PC-9 (cell line): ENCODE data around the gene STRIP2. TPM values are rescaled to one million over a fixed set of nuclear protein-coding genes. Genes with fewer than 3 reads are reported as not detected.
A peak's percentile ranks its signal among the peaks of the same experiment; 100 is the strongest.

Experiments
- BruUV-seq: library from RNA; stranded (reverse); fragments of 400-500 nt; replicated peaks from 2 replicates; lab custom pipeline; 2021; lab: Mats Ljungman, UMichigan
- CTCF ChIA-PET: fragments of 300-600 bp; sonication (Branson Sonifier 250); formaldehyde crosslinking; loops from one replicate; lab custom pipeline; 2022; ENCODE audit warnings: antibody characterized with exemption; lab: Charles Lee
- POLR2A ChIA-PET: fragments of 300-600 bp; sonication (Branson Sonifier 250); formaldehyde crosslinking; loops from one replicate; lab custom pipeline; 2022; ENCODE audit warnings: antibody characterized with exemption; ENCODE audit not compliant: unreplicated experiment; lab: Charles Lee
- DNase-seq, 2 experiments: peaks; one replicate each; pipeline versions ENCODE4 v3.0.0 to v3.0.0-alpha.2; 2015 to 2022; ENCODE audit warnings: mixed read lengths in 1 of 2
- H2AFZ ChIP-seq: fragments of 200-600 bp; sonication (generic); 2 replicates; pipeline ENCODE4 v1.8.1; 2017; ENCODE audit warnings: antibody characterized with exemption
- H3F3A ChIP-seq: fragments of 200-600 bp; sonication (generic); 2 replicates; pipeline ENCODE4 v1.8.1; 2017; ENCODE audit warnings: antibody characterized with exemption, mild to moderate bottlenecking, low read depth; ENCODE audit not compliant: insufficient read depth
- H3K27ac ChIP-seq: fragments of 200-600 bp; sonication (generic); 2 replicates; pipeline ENCODE4 v1.6.1; 2016; ENCODE audit warnings: mixed run types
- H3K27me3 ChIP-seq: fragments of 200-600 bp; sonication (generic); 2 replicates; pipeline ENCODE4 v1.6.1; 2016; ENCODE audit warnings: low read depth, mixed run types; ENCODE audit not compliant: insufficient read depth
- H3K36me3 ChIP-seq: fragments of 200-600 bp; sonication (generic); 2 replicates; pipeline ENCODE4 v1.6.1; 2016; ENCODE audit warnings: low read depth, mixed run types
- H3K4me1 ChIP-seq: fragments of 200-600 bp; sonication (generic); replicated peaks from 2 replicates; pipeline ENCODE4 v1.6.1; 2016; ENCODE audit warnings: mixed run types; ENCODE audit not compliant: insufficient read depth
- H3K4me2 ChIP-seq: fragments of 200-600 bp; sonication (generic); 2 replicates; pipeline ENCODE4 v1.6.1; 2017; ENCODE audit warnings: mixed run types
- H3K4me3 ChIP-seq: fragments of 200-600 bp; sonication (generic); 2 replicates; pipeline ENCODE4 v1.6.1; 2016; ENCODE audit warnings: mixed run types
- H3K79me2 ChIP-seq: fragments of 200-600 bp; sonication (generic); 2 replicates; pipeline ENCODE4 v1.6.1; 2017; ENCODE audit warnings: low read depth, mixed run types
- H3K9me2 ChIP-seq: fragments of 200-600 bp; sonication (generic); 2 replicates; pipeline ENCODE4 v1.8.1; 2017; ENCODE audit warnings: mild to moderate bottlenecking; ENCODE audit not compliant: insufficient read depth
- H3K9me3 ChIP-seq: fragments of 200-600 bp; sonication (generic); 2 replicates; pipeline ENCODE4 v1.8.1; 2016; ENCODE audit warnings: low read depth; ENCODE audit not compliant: insufficient read depth
- H4K20me1 ChIP-seq: fragments of 200-600 bp; sonication (generic); 2 replicates; pipeline ENCODE4 v1.8.1; 2017; ENCODE audit not compliant: insufficient read depth
- CTCF ChIP-seq: fragments of 200-600 bp; sonication (generic); conservative IDR thresholded peaks from 2 replicates; pipeline ENCODE4 v1.6.1; 2017; ENCODE audit warnings: mixed run types, antibody characterized with exemption, mild to moderate bottlenecking, moderate library complexity
- EZH2 ChIP-seq: fragments of 200-600 bp; sonication (generic); IDR thresholded peaks from 2 replicates; pipeline ENCODE4 v1.8.0; 2017; ENCODE audit warnings: antibody characterized with exemption, low read depth
- intact Hi-C: fragments of 100-400 bp; cut with micrococcal nuclease; formaldehyde crosslinking; loops from one replicate; pipeline ENCODE4 v1.10.0; 2022; ENCODE audit not compliant: unreplicated experiment
- total RNA-seq: library from RNA; stranded (reverse); gene quantifications from 2 replicates; pipeline ENCODE4 v1.2.3, GENCODE V29; 2021

The STRIP2 gene
- total RNA-seq, 1 experiment from 2014 or later = 9.5 TPM

- no peaks in the 10 kb centered on the region for H3K79me2 ChIP-seq
- peak in 1 of 2 experiments; percentile 92 for DNase-seq
- no peak overlapping the region for H3K4me3 ChIP-seq
- ChIA-PET CTCF (interaction anchor here (1.0 kb wide), 1 partner anchor 249 kb away, joined by 3 read pairs; no protein-coding TSS in a partner anchor), POLR2A (no interaction called here)
- H3K27ac ChIP-seq = peak overlapping the region; percentile 80
- BruUV-seq = no TSS peak
- intact Hi-C loops = no loop called here
- no peaks in the 10 kb centered on the region for H4K20me1 ChIP-seq
- peak overlapping the region; percentile 24 for H3K4me2 ChIP-seq
- no peaks in the 10 kb centered on the region for H3K27me3 ChIP-seq
- TF ChIP-seq EZH2 (no peak), CTCF (no peak)
- no peaks in the 10 kb centered on the region for H3K9me3 ChIP-seq
- H3K4me1 ChIP-seq = peaks cover 45% of the 10 kb centered on the region
- no peak overlapping the region for H2AFZ ChIP-seq
- H3F3A ChIP-seq = peaks cover 33% of the 10 kb centered on the region
- no peaks in the 10 kb centered on the region for H3K9me2 ChIP-seq
- H3K36me3 ChIP-seq = peaks cover 50% of the 10 kb centered on the region
These were observed 33.9 kb downstream of the STRIP2 start for GRCh38 chr7:129468087-129468486.

- H4K20me1 ChIP-seq = no peaks in the 10 kb centered on the region
- H3K36me3 ChIP-seq = peaks cover 50% of the 10 kb centered on the region
- intact Hi-C loops = no loop called here
- BruUV-seq = no TSS peak
- no peaks in the 10 kb centered on the region for H3K9me2 ChIP-seq
- CTCF ChIA-PET = interaction anchor here (5.3 kb wide), 1 partner anchor 101 kb away, joined by 29 read pairs; no protein-coding TSS in a partner anchor
- no peaks in the 10 kb centered on the region for H3K27me3 ChIP-seq
- no peaks in the 10 kb centered on the region for H3K79me2 ChIP-seq
- no peak for TF ChIP-seq EZH2
- no peak for TF ChIP-seq CTCF
- H3F3A ChIP-seq = peaks cover 33% of the 10 kb centered on the region
- no peak overlapping the region for H3K4me2 ChIP-seq
- DNase-seq = no peak
- H2AFZ ChIP-seq = no peak overlapping the region
- peaks cover 45% of the 10 kb centered on the region for H3K4me1 ChIP-seq
- no peak overlapping the region for H3K4me3 ChIP-seq
- H3K9me3 ChIP-seq = no peaks in the 10 kb centered on the region
- peak overlapping the region; percentile 80 for H3K27ac ChIP-seq
- POLR2A ChIA-PET = no interaction called here
These were observed 34.3 kb downstream of the STRIP2 start for GRCh38 chr7:129468547-129468946.

- Histone ChIP-seq H4K20me1 (no peaks in the 10 kb centered on the region), H3K9me2 (no peaks in the 10 kb centered on the region), H3F3A (peaks cover 33% of the 10 kb centered on the region), H3K4me1 (peaks cover 45% of the 10 kb centered on the region), H3K4me2 (no peak overlapping the region), H3K79me2 (no peaks in the 10 kb centered on the region), H3K27me3 (no peaks in the 10 kb centered on the region), H3K9me3 (no peaks in the 10 kb centered on the region), H2AFZ (no peak overlapping the region), H3K36me3 (peaks cover 42% of the 10 kb centered on the region), H3K27ac (peak overlapping the region; percentile 80; the same call in 1 of the 2 replicates), H3K4me3 (no peak overlapping the region)
- no peak for DNase-seq
- POLR2A ChIA-PET = no interaction called here
- intact Hi-C loops = no loop called here
- CTCF ChIA-PET = interaction anchor here (0.5 to 5.3 kb wide), 3 partner anchors 66 to 102 kb away, joined by 3 to 29 read pairs (median 3); no protein-coding TSS in a partner anchor
- no TSS peak for BruUV-seq
- TF ChIP-seq EZH2 (no peak), CTCF (no peak)
These were observed 35.7 kb downstream of the STRIP2 start for GRCh38 chr7:129469930-129470329.
